Neural progenitor cell (in vitro differentiated cells): ENCODE data around the gene ZC3H10. TPM values are rescaled to one million over a fixed set of nuclear protein-coding genes. Genes with fewer than 3 reads are reported as not detected.

ENCODE experiments used
- DNase-seq: peaks from one replicate; pipeline ENCODE4 v3.0.0-alpha.2; 2016; ENCODE audit warnings: low spot score
- H2AFZ ChIP-seq: fragments of 200-600 bp; sonication (generic); replicated peaks from 2 replicates; pipeline ENCODE4 v1.6.1; 2016; ENCODE audit warnings: antibody characterized with exemption
- H3F3A ChIP-seq: fragments of 200-600 bp; sonication (generic); 2 replicates; pipeline ENCODE4 v1.6.1; 2016; ENCODE audit warnings: antibody characterized with exemption, low read depth
- H3K27ac ChIP-seq: fragments of 200-600 bp; sonication (generic); 2 replicates; pipeline ENCODE4 v1.5.1; 2016; ENCODE audit warnings: mild to moderate bottlenecking
- H3K27me3 ChIP-seq: fragments of 200-600 bp; sonication (generic); 2 replicates; pipeline ENCODE4 v1.6.1; 2016; ENCODE audit warnings: mild to moderate bottlenecking, moderate library complexity
- H3K36me3 ChIP-seq: fragments of 200-600 bp; sonication (generic); 2 replicates; pipeline ENCODE4 v1.5.1; 2016
- H3K4me1 ChIP-seq: fragments of 200-600 bp; sonication (generic); 2 replicates; pipeline ENCODE4 v1.6.1; 2016; ENCODE audit warnings: mixed run types
- H3K4me2 ChIP-seq: fragments of 200-600 bp; sonication (generic); 2 replicates; pipeline ENCODE4 v1.6.1; 2016
- H3K4me3 ChIP-seq: fragments of 200-600 bp; sonication (generic); 2 replicates; pipeline ENCODE4 v1.5.1; 2016
- H3K79me2 ChIP-seq: fragments of 200-600 bp; sonication (generic); 2 replicates; pipeline ENCODE4 v1.6.1; 2016; ENCODE audit warnings: low read depth
- H3K9ac ChIP-seq: fragments of 200-600 bp; sonication (generic); 2 replicates; pipeline ENCODE4 v1.6.1; 2016
- H3K9me3 ChIP-seq: fragments of 200-600 bp; sonication (generic); 2 replicates; pipeline ENCODE4 v1.5.1; 2016; ENCODE audit warnings: low read depth
- H4K20me1 ChIP-seq: fragments of 200-600 bp; sonication (generic); 2 replicates; pipeline ENCODE4 v1.6.1; 2016; ENCODE audit warnings: low read depth
- H3K27ac Mint-ChIP-seq: 3 replicates; pipeline ENCODE4 v1.8.0; 2021; ENCODE audit warnings: mixed read lengths
- H3K27me3 Mint-ChIP-seq: 2 replicates; pipeline ENCODE4 v1.8.0; 2022; ENCODE audit warnings: low read depth, mild to moderate bottlenecking, inconsistent platforms, moderate library complexity, mixed read lengths; ENCODE audit not compliant: insufficient read depth
- H3K36me3 Mint-ChIP-seq: 3 replicates; pipeline ENCODE4 v1.8.0; 2021; ENCODE audit warnings: mixed read lengths
- H3K4me1 Mint-ChIP-seq: 3 replicates; pipeline ENCODE4 v1.8.0; 2021; ENCODE audit warnings: mixed read lengths
- H3K4me3 Mint-ChIP-seq: 3 replicates; pipeline ENCODE4 v1.8.0; 2021; ENCODE audit warnings: mild to moderate bottlenecking, moderate library complexity, mixed read lengths
- H3K9me3 Mint-ChIP-seq: 3 replicates; pipeline ENCODE4 v1.8.0; 2020; ENCODE audit warnings: mixed read lengths
- EZH2 ChIP-seq: fragments of 200-600 bp; sonication (generic); IDR thresholded peaks from 2 replicates; pipeline ENCODE4 v1.6.1; 2017; ENCODE audit warnings: antibody characterized with exemption, mild to moderate bottlenecking, moderate library complexity
- EZH2phosphoT487 ChIP-seq: fragments of 200-600 bp; sonication (generic); IDR thresholded peaks from 2 replicates; pipeline ENCODE4 v1.6.1; 2017; ENCODE audit warnings: antibody characterized with exemption
- total RNA-seq: library from RNA; depleted of rRNA; stranded (reverse); fragments of >200 nt; gene quantifications from 2 replicates; pipeline ENCODE4 v1.2.3, GENCODE V29; 2015; ENCODE audit warnings: low replicate concordance
- TF ChIP-seq, protein P1 (sequence below): fragments of 200-600 bp; sonication (generic); IDR thresholded peaks from 2 replicates; pipeline ENCODE4 v1.5.1; 2017; ENCODE audit warnings: antibody characterized with exemption, mild to moderate bottlenecking

Gene ZC3H10
- total RNA-seq, 1 donor from 2014 or later: 10.8 TPM

DNA sequence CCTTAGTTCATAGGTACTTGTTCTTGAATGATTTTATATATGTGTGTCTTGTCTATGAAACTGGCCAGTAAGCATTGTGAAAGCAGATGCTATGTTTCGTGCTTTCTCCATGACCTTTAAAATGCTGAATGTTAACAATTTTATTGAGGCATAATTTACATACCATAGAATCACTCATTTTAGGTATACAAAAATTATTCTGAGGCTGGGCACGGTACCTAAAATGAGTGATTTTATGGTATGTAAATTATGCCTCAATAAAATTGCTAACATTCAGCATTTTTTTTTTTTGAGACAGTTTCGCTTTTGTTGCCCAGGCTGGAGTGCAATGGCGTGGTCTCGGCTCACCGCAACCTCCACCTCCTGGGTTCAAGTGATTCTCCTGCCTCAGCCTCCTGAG, 16.8 kb downstream of the ZC3H10 start:
- H3K9me3 Mint-ChIP-seq: no peaks in the 10 kb centered on the region
- Histone ChIP-seq H3K27me3 (no peaks in the 10 kb centered on the region), H3K4me1 (peaks cover 1% of the 10 kb centered on the region), H3K9ac (no peak overlapping the region), H3K9me3 (no peaks in the 10 kb centered on the region), H3F3A (no peaks in the 10 kb centered on the region), H3K4me3 (no peak overlapping the region), H3K79me2 (peaks cover 13% of the 10 kb centered on the region), H2AFZ (no peak overlapping the region), H4K20me1 (peaks cover 8% of the 10 kb centered on the region), H3K36me3 (peaks cover 11% of the 10 kb centered on the region), H3K4me2 (no peak overlapping the region), H3K27ac (no peak overlapping the region)
- peaks cover 12% of the 10 kb centered on the region for H3K4me1 Mint-ChIP-seq
- H3K36me3 Mint-ChIP-seq: peaks cover 64% of the 10 kb centered on the region
- DNase-seq: no peak
- H3K4me3 Mint-ChIP-seq: no peak overlapping the region
- H3K27me3 Mint-ChIP-seq: peaks cover 18% of the 10 kb centered on the region
- H3K27ac Mint-ChIP-seq: no peak overlapping the region
- TF ChIP-seq EZH2 (no peak), EZH2phosphoT487 (no peak)
- TF ChIP-seq, protein P1, sequence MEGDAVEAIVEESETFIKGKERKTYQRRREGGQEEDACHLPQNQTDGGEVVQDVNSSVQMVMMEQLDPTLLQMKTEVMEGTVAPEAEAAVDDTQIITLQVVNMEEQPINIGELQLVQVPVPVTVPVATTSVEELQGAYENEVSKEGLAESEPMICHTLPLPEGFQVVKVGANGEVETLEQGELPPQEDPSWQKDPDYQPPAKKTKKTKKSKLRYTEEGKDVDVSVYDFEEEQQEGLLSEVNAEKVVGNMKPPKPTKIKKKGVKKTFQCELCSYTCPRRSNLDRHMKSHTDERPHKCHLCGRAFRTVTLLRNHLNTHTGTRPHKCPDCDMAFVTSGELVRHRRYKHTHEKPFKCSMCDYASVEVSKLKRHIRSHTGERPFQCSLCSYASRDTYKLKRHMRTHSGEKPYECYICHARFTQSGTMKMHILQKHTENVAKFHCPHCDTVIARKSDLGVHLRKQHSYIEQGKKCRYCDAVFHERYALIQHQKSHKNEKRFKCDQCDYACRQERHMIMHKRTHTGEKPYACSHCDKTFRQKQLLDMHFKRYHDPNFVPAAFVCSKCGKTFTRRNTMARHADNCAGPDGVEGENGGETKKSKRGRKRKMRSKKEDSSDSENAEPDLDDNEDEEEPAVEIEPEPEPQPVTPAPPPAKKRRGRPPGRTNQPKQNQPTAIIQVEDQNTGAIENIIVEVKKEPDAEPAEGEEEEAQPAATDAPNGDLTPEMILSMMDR: no peak

GRCh38 chr12:56137853-56138571, 19.9 kb downstream of the ZC3H10 start:
- peaks cover 55% of the 10 kb centered on the region for H3K36me3 Mint-ChIP-seq
- H3K9ac ChIP-seq: no peak overlapping the region
- no peak for DNase-seq

DNA sequence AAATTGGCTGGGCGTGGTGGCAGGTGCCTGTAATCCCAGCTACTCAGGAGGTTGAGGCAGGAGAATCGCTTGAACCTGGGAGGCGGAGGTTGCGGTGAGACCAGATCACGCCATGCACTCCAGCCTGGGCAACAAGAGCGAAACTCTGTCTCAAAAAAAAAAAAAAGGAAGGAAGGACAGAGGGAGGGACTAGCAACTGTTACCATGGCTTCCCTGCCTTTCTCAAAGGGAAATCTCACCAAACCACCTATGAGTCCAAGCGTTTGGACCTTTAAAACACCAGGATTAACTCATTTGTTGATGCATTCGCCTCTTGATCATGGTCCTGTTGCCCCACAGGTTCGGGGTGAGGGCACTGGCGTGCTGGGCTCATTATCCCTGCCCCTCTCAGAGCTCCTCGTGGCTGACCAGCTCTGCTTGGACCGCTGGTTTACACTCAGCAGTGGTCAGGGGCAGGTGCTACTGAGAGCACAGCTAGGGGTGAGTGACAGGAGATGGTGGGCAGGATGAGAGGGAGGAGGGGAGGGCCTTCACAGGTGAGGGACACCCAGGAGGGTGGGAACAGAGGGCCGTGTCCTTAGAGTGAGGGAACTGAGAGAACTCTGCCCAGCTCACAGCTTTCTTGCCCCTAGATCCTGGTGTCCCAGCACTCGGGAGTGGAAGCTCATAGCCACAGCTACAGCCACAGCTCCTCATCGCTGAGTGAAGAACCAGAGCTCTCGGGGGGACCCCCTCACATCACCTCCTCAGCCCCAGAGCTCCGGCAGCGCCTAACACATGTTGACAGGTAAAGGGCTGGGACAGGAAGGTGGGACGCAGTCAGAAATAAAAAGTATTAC, 24.1 kb downstream of the ZC3H10 start:
- H3K27ac ChIP-seq: no peak overlapping the region
- H3K4me3 ChIP-seq: no peak overlapping the region
- no peaks in the 10 kb centered on the region for H3K4me1 ChIP-seq
- no peak for DNase-seq
- H3K9ac ChIP-seq: no peak overlapping the region
- H3K27me3 ChIP-seq: no peaks in the 10 kb centered on the region
- Mint-ChIP-seq H3K36me3 (peaks cover 47% of the 10 kb centered on the region), H3K27ac (no peak overlapping the region), H3K27me3 (peaks cover 11% of the 10 kb centered on the region), H3K4me1 (no peaks in the 10 kb centered on the region), H3K4me3 (no peak overlapping the region), H3K9me3 (no peaks in the 10 kb centered on the region)
- no peaks in the 10 kb centered on the region for H3K79me2 ChIP-seq
- no peak for TF ChIP-seq EZH2phosphoT487
- no peak for TF ChIP-seq EZH2
- TF ChIP-seq, protein P1: no peak
- H3F3A ChIP-seq: peaks cover 19% of the 10 kb centered on the region
- H2AFZ ChIP-seq: no peak overlapping the region
- H4K20me1 ChIP-seq: no peaks in the 10 kb centered on the region
- peaks cover 8% of the 10 kb centered on the region for H3K36me3 ChIP-seq
- H3K4me2 ChIP-seq: no peak overlapping the region
- H3K9me3 ChIP-seq: no peaks in the 10 kb centered on the region

More at GRCh38 chr12:56137853-56138571, 19.9 kb downstream of the ZC3H10 start:
- Histone ChIP-seq H3K36me3 (peaks cover 19% of the 10 kb centered on the region), H3K4me3 (no peak overlapping the region), H3K27ac (no peak overlapping the region), H3K27me3 (no peaks in the 10 kb centered on the region), H3K79me2 (no peaks in the 10 kb centered on the region), H3K4me2 (no peak overlapping the region), H3K9me3 (no peaks in the 10 kb centered on the region), H4K20me1 (no peaks in the 10 kb centered on the region), H3K4me1 (no peaks in the 10 kb centered on the region), H2AFZ (no peak overlapping the region), H3F3A (no peaks in the 10 kb centered on the region)
- peaks cover 3% of the 10 kb centered on the region for H3K4me1 Mint-ChIP-seq
- no peaks in the 10 kb centered on the region for H3K9me3 Mint-ChIP-seq
- H3K4me3 Mint-ChIP-seq: peak overlapping the region; percentile 17
- peaks cover 17% of the 10 kb centered on the region for H3K27me3 Mint-ChIP-seq
- TF ChIP-seq EZH2phosphoT487: no peak
- no peak overlapping the region for H3K27ac Mint-ChIP-seq
